ENCODE results near the gene ARAP2.

ARAP2 gene

GRCh38 chr4:36086261-36086786 is 158.0 kb downstream of the ARAP2 start:
- no peak for DNase-seq

GRCh38 chr4:36082817-36083216 is 161.5 kb downstream of the ARAP2 start:
- DNase-seq: no peak

- no peak for DNase-seq
These were observed 163.1 kb downstream of the ARAP2 start for GRCh38 chr4:36081185-36081584.

- no peak for DNase-seq
These were observed 164.6 kb downstream of the ARAP2 start for GRCh38 chr4:36079666-36080065.

- DNase-seq: no peak
These were observed 166.0 kb downstream of the ARAP2 start for GRCh38 chr4:36078319-36078718.

GRCh38 chr4:36072529-36072928 is 171.8 kb downstream of the ARAP2 start:
- DNase-seq: no peak

GRCh38 chr4:36067116-36067515 is 177.2 kb downstream of the ARAP2 start:
- no peak for DNase-seq

- DNase-seq: no peak
These were observed 178.9 kb downstream of the ARAP2 start for GRCh38 chr4:36065274-36065871.

- no peak for DNase-seq
These were observed 180.2 kb downstream of the ARAP2 start for GRCh38 chr4:36064117-36064516.

- no peak for DNase-seq
These were observed 188.2 kb downstream of the ARAP2 start for GRCh38 chr4:36056136-36056535.

GRCh38 chr4:36054694-36055422 is 189.5 kb downstream of the ARAP2 start:
- DNase-seq: no peak

- no peak for DNase-seq
These were observed 190.4 kb downstream of the ARAP2 start for GRCh38 chr4:36053930-36054329.

- no peak for DNase-seq
These were observed 192.7 kb downstream of the ARAP2 start for GRCh38 chr4:36051634-36052033.

GRCh38 chr4:36046026-36046425 is 198.3 kb downstream of the ARAP2 start:
- DNase-seq: no peak

- no peak for DNase-seq
These were observed 200.4 kb downstream of the ARAP2 start for GRCh38 chr4:36043901-36044300.

GRCh38 chr4:36043241-36043640 is 201.1 kb downstream of the ARAP2 start:
- no peak for DNase-seq

GRCh38 chr4:36042122-36042970 is 202.0 kb downstream of the ARAP2 start:
- no peak for DNase-seq

GRCh38 chr4:36041340-36041739 is 203.0 kb downstream of the ARAP2 start:
- no peak for DNase-seq

- no peak for DNase-seq
These were observed 205.3 kb downstream of the ARAP2 start for GRCh38 chr4:36039026-36039425.

GRCh38 chr4:36038491-36038890 is 205.8 kb downstream of the ARAP2 start:
- no peak for DNase-seq

GRCh38 chr4:36037127-36037526 is 207.2 kb downstream of the ARAP2 start:
- DNase-seq: no peak

GRCh38 chr4:36029951-36030350 is 214.4 kb downstream of the ARAP2 start:
- DNase-seq: no peak

- no peak for DNase-seq
These were observed 217.1 kb downstream of the ARAP2 start for GRCh38 chr4:36027203-36027602.
